H9 (cell line): ENCODE results near the gene MISP3. TPM values are rescaled to one million over a fixed set of nuclear protein-coding genes. Genes with fewer than 3 reads are reported as not detected.

Experiments used
- DNase-seq: peaks from one replicate; pipeline ENCODE4 v3.0.0-alpha.2; 2017
- H2AFZ ChIP-seq: one replicate; pipeline ENCODE4 v1.6.1; 2013; ENCODE audit warnings: mild to moderate bottlenecking, low read length, control low read depth, moderate library complexity
- H2AK5ac ChIP-seq: 2 replicates; pipeline ENCODE4 v1.6.1; 2013; ENCODE audit warnings: low read length, control low read depth, mixed read lengths; ENCODE audit not compliant: insufficient read length
- H2BK120ac ChIP-seq: one replicate; pipeline ENCODE4 v1.6.1; 2013; ENCODE audit warnings: low read depth, mild to moderate bottlenecking, low read length, control low read depth, inconsistent platforms; ENCODE audit not compliant: poor library complexity, severe bottlenecking
- H2BK12ac ChIP-seq: 2 replicates; pipeline ENCODE4 v1.6.1; 2013; ENCODE audit warnings: low read length, control low read depth, mixed read lengths, low read depth; ENCODE audit not compliant: insufficient read length
- H2BK15ac ChIP-seq: 2 replicates; pipeline ENCODE4 v1.6.1; 2013; ENCODE audit warnings: low read depth, low read length, control low read depth
- H2BK20ac ChIP-seq: one replicate; pipeline ENCODE4 v1.6.1; 2013; ENCODE audit warnings: low read depth, mild to moderate bottlenecking, low read length, control low read depth, inconsistent platforms; ENCODE audit not compliant: poor library complexity, severe bottlenecking
- H2BK5ac ChIP-seq: 2 replicates; pipeline ENCODE4 v1.6.1; 2013; ENCODE audit warnings: low read length, control low read depth, mixed read lengths; ENCODE audit not compliant: insufficient read length
- H3K14ac ChIP-seq: 2 replicates; pipeline ENCODE4 v1.6.1; 2013; ENCODE audit warnings: low read length, control low read depth; ENCODE audit not compliant: insufficient read depth
- H3K18ac ChIP-seq: 2 replicates; pipeline ENCODE4 v1.6.1; 2013; ENCODE audit warnings: low read depth, mild to moderate bottlenecking, mixed read lengths, low read length, control low read depth; ENCODE audit not compliant: insufficient read length
- H3K23ac ChIP-seq: 2 replicates; pipeline ENCODE4 v1.6.1; 2013; ENCODE audit warnings: low read length, control low read depth, mixed read lengths, low read depth; ENCODE audit not compliant: insufficient read length
- H3K23me2 ChIP-seq: 2 replicates; pipeline ENCODE4 v1.6.1; 2013; ENCODE audit warnings: low read depth, mild to moderate bottlenecking, mixed read lengths, low read length, control low read depth; ENCODE audit not compliant: insufficient read length, poor library complexity, severe bottlenecking
- H3K27ac ChIP-seq: 2 replicates; pipeline ENCODE4 v1.5.1; 2013; ENCODE audit warnings: low read length, control low read depth, mixed read lengths, low read depth; ENCODE audit not compliant: insufficient read length
- H3K27me3 ChIP-seq: 2 replicates; pipeline ENCODE4 v1.6.1; 2013; ENCODE audit warnings: low read length, control low read depth, inconsistent platforms; ENCODE audit not compliant: insufficient read depth
- H3K4ac ChIP-seq: 2 replicates; pipeline ENCODE4 v1.6.1; 2013; ENCODE audit warnings: low read depth, mild to moderate bottlenecking, control low read depth, inconsistent platforms, low read length, moderate library complexity
- H3K4me1 ChIP-seq: 2 replicates; pipeline ENCODE4 v1.6.1; 2013; ENCODE audit warnings: low read length, control low read depth, inconsistent platforms; ENCODE audit not compliant: insufficient read depth
- H3K4me2 ChIP-seq: 2 replicates; pipeline ENCODE4 v1.6.1; 2013; ENCODE audit warnings: low read length, control low read depth, mixed read lengths; ENCODE audit not compliant: insufficient read length, insufficient read depth
- H3K56ac ChIP-seq: 2 replicates; pipeline ENCODE4 v1.6.1; 2013; ENCODE audit warnings: low read depth, mild to moderate bottlenecking, mixed read lengths, low read length, control low read depth; ENCODE audit not compliant: insufficient read length
- H3K79me1 ChIP-seq: 2 replicates; pipeline ENCODE4 v1.6.1; 2013; ENCODE audit warnings: low read depth, mild to moderate bottlenecking, moderate library complexity, low read length, control low read depth, inconsistent platforms; ENCODE audit not compliant: insufficient read depth, poor library complexity, severe bottlenecking
- H3K79me2 ChIP-seq: 2 replicates; pipeline ENCODE4 v1.6.1; 2013; ENCODE audit warnings: low read length, control low read depth, inconsistent platforms; ENCODE audit not compliant: insufficient read depth
- H3K9ac ChIP-seq: 2 replicates; pipeline ENCODE4 v1.6.1; 2013; ENCODE audit warnings: low read length, control low read depth, mixed read lengths; ENCODE audit not compliant: insufficient read length; ENCODE audit errors: extremely low read depth
- H3K9me3 ChIP-seq: one replicate; pipeline ENCODE4 v1.6.1; 2013; ENCODE audit warnings: low read depth, low read length, inconsistent platforms; ENCODE audit not compliant: control insufficient read depth
- H3T11ph ChIP-seq: one replicate; pipeline ENCODE4 v1.6.1; 2013; ENCODE audit warnings: mild to moderate bottlenecking, low read length, control low read depth, inconsistent platforms
- H4K20me1 ChIP-seq: one replicate; pipeline ENCODE4 v1.6.1; 2013; ENCODE audit not compliant: control insufficient read depth, insufficient read length, insufficient read depth
- H4K5ac ChIP-seq: 2 replicates; pipeline ENCODE4 v1.6.1; 2013; ENCODE audit warnings: low read depth, mild to moderate bottlenecking, mixed read lengths, low read length, control low read depth; ENCODE audit not compliant: insufficient read length
- H4K8ac ChIP-seq: replicated peaks from 2 replicates; pipeline ENCODE4 v1.6.1; 2013; ENCODE audit warnings: low read length, control low read depth, mixed read lengths, low read depth; ENCODE audit not compliant: insufficient read length
- H4K91ac ChIP-seq: 2 replicates; pipeline ENCODE4 v1.6.1; 2013; ENCODE audit warnings: low read depth, mild to moderate bottlenecking, moderate library complexity, mixed read lengths, low read length, control low read depth; ENCODE audit not compliant: insufficient read length
- H3K27ac Mint-ChIP-seq, 3 experiments: 2 replicates in 2 of 3; 3 replicates in 1 of 3; pipeline ENCODE4 v1.8.0; 2020 to 2021; ENCODE audit warnings: mixed read lengths in 3 of 3, mild to moderate bottlenecking in 1 of 3, moderate library complexity in 1 of 3
- H3K27me3 Mint-ChIP-seq: 2 replicates; pipeline ENCODE4 v1.8.0; 2021; ENCODE audit warnings: low read depth, mild to moderate bottlenecking, moderate library complexity, mixed read lengths
- H3K36me3 Mint-ChIP-seq, 3 experiments: 2 replicates in 2 of 3; 3 replicates in 1 of 3; pipeline ENCODE4 v1.8.0; 2020 to 2021; ENCODE audit warnings: low read depth in 3 of 3, mixed read lengths in 3 of 3; ENCODE audit not compliant: insufficient read depth in 1 of 3
- H3K4me1 Mint-ChIP-seq, 2 experiments: 2 replicates each; pipeline ENCODE4 v1.8.0; 2020; ENCODE audit warnings: mixed read lengths in 2 of 2
- H3K4me3 Mint-ChIP-seq, 2 experiments: 2 replicates in 1 of 2; 3 replicates in 1 of 2; pipeline ENCODE4 v1.8.0; 2020 to 2021; ENCODE audit warnings: mild to moderate bottlenecking in 2 of 2, mixed read lengths in 2 of 2, moderate library complexity in 1 of 2
- H3K9me3 Mint-ChIP-seq, 2 experiments: 2 replicates in 1 of 2; 3 replicates in 1 of 2; pipeline ENCODE4 v1.8.0; 2020; ENCODE audit warnings: mild to moderate bottlenecking in 2 of 2, mixed read lengths in 2 of 2, moderate library complexity in 1 of 2
- CTCF ChIP-seq: fragments of 200-600 bp; sonication (generic); conservative IDR thresholded peaks from 3 replicates; pipeline ENCODE4 v1.8.0; 2021; ENCODE audit warnings: antibody characterized with exemption, mild to moderate bottlenecking
- WGBS: extraction: QIAGEN DNeasy Blood & Tissue Kit; methylation state at CpG from one replicate; pipeline ENCODE4 v1.1.7; 2013; ENCODE audit warnings: missing lambda C conversion rate, low lambda C conversion rate, mixed read lengths; ENCODE audit not compliant: insufficient read length; ENCODE audit errors: extremely low coverage; 5-methylcytosine and 5-hydroxymethylcytosine counted together
- total RNA-seq: library from RNA; stranded (reverse); gene quantifications from 2 replicates; pipeline ENCODE4 v1.2.1, GENCODE V29; 2021

The MISP3 gene
- total RNA-seq, 1 experiment from 2014 or later: 0.26 TPM

- Histone ChIP-seq H3K27ac (no peak overlapping the region), H3K23me2 (peaks cover 6% of the 10 kb centered on the region), H3K56ac (no peak overlapping the region), H3K9ac (no peak overlapping the region), H4K8ac (no peak overlapping the region), H3K18ac (no peak overlapping the region), H4K91ac (no peak overlapping the region), H3K4me2 (peak overlapping the region; percentile 38), H2BK15ac (no peak overlapping the region), H2BK12ac (no peak overlapping the region), H2BK20ac (no peak overlapping the region), H3K14ac (no peak overlapping the region), H3T11ph (no peak overlapping the region), H4K5ac (no peak overlapping the region), H3K23ac (no peak overlapping the region), H3K79me2 (no peaks in the 10 kb centered on the region), H3K27me3 (peaks cover 8% of the 10 kb centered on the region), H2BK120ac (no peak overlapping the region), H3K4ac (no peak overlapping the region), H2AK5ac (no peak overlapping the region), H3K4me1 (no peaks in the 10 kb centered on the region; the same call in 1 of the 2 replicates), H2BK5ac (no peak overlapping the region), H4K20me1 (no peaks in the 10 kb centered on the region), H3K79me1 (no peaks in the 10 kb centered on the region), H3K9me3 (no peaks in the 10 kb centered on the region), H2AFZ (no peak overlapping the region)
- peaks cover 9 to 23% of the 10 kb centered on the region in 2 experiments for H3K4me1 Mint-ChIP-seq
- peak; percentile 54 for DNase-seq
- WGBS: no CpG with 5 or more reads among the region's 19 CpGs
- peak overlapping the region; percentile 63 to 89 for H3K4me3 Mint-ChIP-seq
- TF ChIP-seq CTCF: no peak
- no peaks in the 10 kb centered on the region; a peak in 2 of 5 replicates for H3K9me3 Mint-ChIP-seq
- H3K27me3 Mint-ChIP-seq: peaks cover 46% of the 10 kb centered on the region
- H3K36me3 Mint-ChIP-seq: peaks cover 9 to 14% (median 10%) of the 10 kb centered on the region in 3 experiments; a peak in 6 of 7 replicates
- no peak overlapping the region; a peak in 1 of 7 replicates for H3K27ac Mint-ChIP-seq
Measured at GRCh38 chr19:14056741-14057356, 15.7 kb upstream of the MISP3 start.
